ENCODE data around the gene TMEM98.
"Not testable (repeated sequence)": the region's sequence is repeated elsewhere in the genome, so short reads cannot be mapped to it uniquely, and the experiment has no call there.

The TMEM98 gene

GRCh38 chr17:32955155-32955554, 27.2 kb downstream of the TMEM98 start:
- H3K36me3 ChIP-seq (ENCODE audit: control insufficient read depth in 2 of 2, insufficient read depth in 2 of 2, low read length in 2 of 2) = no peaks in the 10 kb centered on the region
- peaks cover 5 to 9% of the 10 kb centered on the region in 2 donors for H3K27me3 ChIP-seq (ENCODE audit: control insufficient read depth in 1 of 2, insufficient read depth in 2 of 2, low read length in 2 of 2)
- H3K9ac ChIP-seq (ENCODE audit: low read length in 2 of 2) = no peak overlapping the region
- H3K27ac ChIP-seq (ENCODE audit: low read length) = no peak overlapping the region
- H3K9me3 ChIP-seq (ENCODE audit: control insufficient read depth in 2 of 2, low read length in 2 of 2) = no peaks in the 10 kb centered on the region
- H3K4me3 ChIP-seq (ENCODE audit: low read length in 2 of 2) = no peak overlapping the region
- no peaks in the 10 kb centered on the region for H3K4me1 ChIP-seq (ENCODE audit: control insufficient read depth, insufficient read depth, low read length)

GRCh38 chr17:32956240-32956970, 28.5 kb downstream of the TMEM98 start:
- Histone ChIP-seq H3K4me3 (ENCODE audit: low read length in 2 of 2) (no peak overlapping the region), H3K4me1 (ENCODE audit: control insufficient read depth, insufficient read depth, low read length) (no peaks in the 10 kb centered on the region), H3K36me3 (ENCODE audit: control insufficient read depth in 2 of 2, insufficient read depth in 2 of 2, low read length in 2 of 2) (no peaks in the 10 kb centered on the region), H3K9me3 (ENCODE audit: control insufficient read depth in 2 of 2, low read length in 2 of 2) (no peaks in the 10 kb centered on the region), H3K27ac (ENCODE audit: low read length) (no peak overlapping the region), H3K27me3 (ENCODE audit: control insufficient read depth in 1 of 2, insufficient read depth in 2 of 2, low read length in 2 of 2) (peaks cover 5 to 8% of the 10 kb centered on the region in 2 donors), H3K9ac (ENCODE audit: low read length in 2 of 2) (no peak overlapping the region)

GRCh38 chr17:32958418-32958817, 30.5 kb downstream of the TMEM98 start:
- H3K4me3 ChIP-seq (ENCODE audit: low read length in 2 of 2) = no peak overlapping the region
- H3K9me3 ChIP-seq (ENCODE audit: control insufficient read depth in 2 of 2, low read length in 2 of 2) = no peaks in the 10 kb centered on the region
- no peak overlapping the region for H3K27ac ChIP-seq (ENCODE audit: low read length)
- H3K27me3 ChIP-seq (ENCODE audit: control insufficient read depth in 1 of 2, insufficient read depth in 2 of 2, low read length in 2 of 2) = peaks cover 2 to 7% of the 10 kb centered on the region in 2 donors
- no peaks in the 10 kb centered on the region for H3K4me1 ChIP-seq (ENCODE audit: control insufficient read depth, insufficient read depth, low read length)
- no peaks in the 10 kb centered on the region for H3K36me3 ChIP-seq (ENCODE audit: control insufficient read depth in 2 of 2, insufficient read depth in 2 of 2, low read length in 2 of 2)
- H3K9ac ChIP-seq (ENCODE audit: low read length in 2 of 2) = no peak overlapping the region

DNA sequence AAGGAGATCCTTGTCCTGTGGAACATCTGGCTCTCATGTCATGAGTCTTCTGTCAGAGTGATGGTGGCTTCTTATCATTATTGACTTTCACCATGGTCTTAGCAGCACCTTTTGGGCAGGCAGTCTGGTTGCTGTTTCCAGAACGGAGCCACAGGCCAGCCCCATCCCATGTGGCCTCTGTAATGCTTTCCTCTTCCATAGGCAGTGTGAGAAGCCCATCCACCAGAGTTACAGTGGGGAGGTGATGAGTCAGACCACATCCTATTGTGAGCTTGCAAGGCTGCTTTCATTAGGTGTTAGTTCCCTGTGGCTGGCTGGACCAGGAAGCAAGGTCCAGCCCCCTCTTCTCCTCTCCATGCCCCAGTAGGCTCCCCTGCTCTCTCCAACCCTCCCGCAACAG, 32.9 kb downstream of the TMEM98 start:
- no peak overlapping the region for H3K9ac ChIP-seq (ENCODE audit: low read length in 2 of 2)
- H3K36me3 ChIP-seq (ENCODE audit: control insufficient read depth in 2 of 2, insufficient read depth in 2 of 2, low read length in 2 of 2) = no peaks in the 10 kb centered on the region
- H3K27ac ChIP-seq (ENCODE audit: low read length) = no peak overlapping the region
- peaks cover 0 to 7% of the 10 kb centered on the region in 2 donors for H3K27me3 ChIP-seq (ENCODE audit: control insufficient read depth in 1 of 2, insufficient read depth in 2 of 2, low read length in 2 of 2)
- H3K4me1 ChIP-seq (ENCODE audit: control insufficient read depth, insufficient read depth, low read length) = no peaks in the 10 kb centered on the region
- no peak overlapping the region for H3K4me3 ChIP-seq (ENCODE audit: low read length in 2 of 2)
- no peaks in the 10 kb centered on the region for H3K9me3 ChIP-seq (ENCODE audit: control insufficient read depth in 2 of 2, low read length in 2 of 2)

DNA sequence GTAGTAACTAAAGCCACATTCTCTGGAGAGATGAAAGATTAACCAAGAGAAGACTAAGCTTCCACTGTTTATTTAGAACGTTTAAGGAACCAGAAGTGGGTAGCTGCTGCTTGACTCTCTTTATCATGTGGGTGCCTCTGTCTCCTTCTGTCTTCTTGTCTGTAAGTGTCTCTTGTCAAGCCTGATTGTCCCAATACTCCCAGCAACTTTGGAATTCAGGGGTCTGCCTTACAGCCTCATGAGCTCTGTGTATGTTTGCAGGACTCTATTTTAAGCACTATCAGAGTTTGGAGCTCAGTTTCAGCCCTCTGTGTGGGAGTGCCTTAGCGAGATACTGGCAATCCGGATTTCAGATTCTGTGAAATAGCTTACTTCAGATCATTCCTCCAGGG, 34.4 kb downstream of the TMEM98 start:
- Histone ChIP-seq H3K4me1 (ENCODE audit: control insufficient read depth, insufficient read depth, low read length) (no peaks in the 10 kb centered on the region), H3K9me3 (ENCODE audit: control insufficient read depth in 2 of 2, low read length in 2 of 2) (no peaks in the 10 kb centered on the region), H3K4me3 (ENCODE audit: low read length in 2 of 2) (no peak overlapping the region), H3K9ac (ENCODE audit: low read length in 2 of 2) (no peak overlapping the region), H3K27ac (ENCODE audit: low read length) (no peak overlapping the region), H3K27me3 (ENCODE audit: control insufficient read depth in 1 of 2, insufficient read depth in 2 of 2, low read length in 2 of 2) (peaks cover 0 to 4% of the 10 kb centered on the region in 2 donors), H3K36me3 (ENCODE audit: control insufficient read depth in 2 of 2, insufficient read depth in 2 of 2, low read length in 2 of 2) (no peaks in the 10 kb centered on the region)

DNA sequence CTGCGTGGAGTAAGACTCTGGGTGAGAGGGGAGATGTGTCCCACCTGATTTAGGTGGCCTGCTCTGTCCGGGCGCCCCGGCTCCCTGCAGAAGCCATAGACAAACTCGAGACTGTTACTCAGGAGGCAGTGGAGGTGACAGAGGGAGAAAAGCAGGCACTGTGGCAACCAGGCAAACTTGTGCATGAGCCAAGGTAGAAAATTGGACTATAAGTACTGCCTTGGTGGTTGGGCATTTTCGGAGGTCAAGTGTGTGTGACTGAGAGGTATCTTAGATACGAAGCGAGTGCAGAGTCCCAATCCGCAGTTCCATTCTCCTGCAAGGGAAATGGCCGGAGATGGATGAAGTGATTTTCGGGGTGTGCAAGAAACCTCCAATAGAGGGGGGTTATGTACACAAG, 36.6 kb downstream of the TMEM98 start:
- Histone ChIP-seq H3K9me3 (ENCODE audit: control insufficient read depth in 2 of 2, low read length in 2 of 2) (no peaks in the 10 kb centered on the region), H3K36me3 (ENCODE audit: control insufficient read depth in 2 of 2, insufficient read depth in 2 of 2, low read length in 2 of 2) (no peaks in the 10 kb centered on the region), H3K4me3 (ENCODE audit: low read length in 2 of 2) (no peak overlapping the region), H3K4me1 (ENCODE audit: control insufficient read depth, insufficient read depth, low read length) (no peaks in the 10 kb centered on the region), H3K9ac (ENCODE audit: low read length in 2 of 2) (no peak overlapping the region), H3K27ac (ENCODE audit: low read length) (no peak overlapping the region), H3K27me3 (ENCODE audit: control insufficient read depth in 1 of 2, insufficient read depth in 2 of 2, low read length in 2 of 2) (peaks cover 0 to 4% of the 10 kb centered on the region in 2 donors)

GRCh38 chr17:32969231-32969630, 41.3 kb downstream of the TMEM98 start:
- H3K4me3 ChIP-seq (ENCODE audit: low read length in 2 of 2); H3K36me3 ChIP-seq (ENCODE audit: control insufficient read depth in 2 of 2, insufficient read depth in 2 of 2, low read length in 2 of 2); H3K27me3 ChIP-seq (ENCODE audit: control insufficient read depth in 1 of 2, insufficient read depth in 2 of 2, low read length in 2 of 2); H3K9me3 ChIP-seq (ENCODE audit: control insufficient read depth in 2 of 2, low read length in 2 of 2); H3K4me1 ChIP-seq (ENCODE audit: control insufficient read depth, insufficient read depth, low read length); H3K27ac ChIP-seq (ENCODE audit: low read length); H3K9ac ChIP-seq (ENCODE audit: low read length in 2 of 2): not testable (repeated sequence)

DNA sequence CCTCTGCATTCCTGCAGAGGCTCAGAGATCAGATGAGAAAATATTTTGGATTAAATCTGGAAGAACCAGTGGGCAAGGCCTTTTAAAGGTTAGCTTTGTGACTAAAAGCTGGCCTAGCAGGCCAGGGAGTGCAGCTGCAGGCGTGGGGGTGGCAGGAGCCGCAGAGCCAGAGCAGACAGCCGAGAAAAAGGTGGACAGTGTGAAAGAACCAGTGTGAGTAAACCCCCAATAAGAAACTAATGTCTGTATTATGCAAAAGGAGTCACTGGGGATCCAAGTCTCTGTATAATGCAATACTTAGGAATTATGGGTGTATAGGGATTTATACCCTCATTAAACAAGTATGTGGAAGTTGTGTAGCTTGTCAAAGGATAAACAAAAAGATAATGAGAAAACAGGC, 42.3 kb downstream of the TMEM98 start:
- no peak overlapping the region for H3K9ac ChIP-seq (ENCODE audit: low read length in 2 of 2)

DNA sequence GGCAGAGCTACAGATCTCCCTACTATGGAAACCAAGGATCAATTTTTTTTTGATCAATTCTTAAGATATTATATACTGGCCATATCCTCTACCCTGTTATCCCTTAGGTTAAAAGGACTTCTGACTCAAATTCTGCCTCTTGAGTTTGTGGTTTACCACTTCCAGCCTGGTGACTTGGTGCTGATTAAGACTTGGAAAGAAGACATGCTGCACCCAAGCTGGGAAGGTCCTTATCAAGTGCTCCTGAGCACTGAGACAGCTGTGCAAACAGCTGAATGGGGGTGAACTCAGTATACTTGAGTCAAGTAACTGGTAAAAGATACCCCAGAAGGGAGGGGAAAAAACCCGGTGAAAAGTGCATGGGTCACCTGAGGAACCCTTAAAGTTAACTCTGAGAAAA, 43.2 kb downstream of the TMEM98 start:
- no peaks in the 10 kb centered on the region for H3K4me1 ChIP-seq (ENCODE audit: control insufficient read depth, insufficient read depth, low read length)
- no peaks in the 10 kb centered on the region for H3K36me3 ChIP-seq (ENCODE audit: control insufficient read depth in 2 of 2, insufficient read depth in 2 of 2, low read length in 2 of 2)
- H3K9ac ChIP-seq (ENCODE audit: low read length in 2 of 2) = no peak overlapping the region
- H3K27me3 ChIP-seq (ENCODE audit: control insufficient read depth in 1 of 2, insufficient read depth in 2 of 2, low read length in 2 of 2) = no peaks in the 10 kb centered on the region
- no peak overlapping the region for H3K4me3 ChIP-seq (ENCODE audit: low read length in 2 of 2)
- no peaks in the 10 kb centered on the region for H3K9me3 ChIP-seq (ENCODE audit: control insufficient read depth in 2 of 2, low read length in 2 of 2)
- no peak overlapping the region for H3K27ac ChIP-seq (ENCODE audit: low read length)

More for the DNA sequence above, 42.3 kb downstream of the TMEM98 start:
- no peaks in the 10 kb centered on the region for H3K4me1 ChIP-seq (ENCODE audit: control insufficient read depth, insufficient read depth, low read length)
- no peak overlapping the region for H3K27ac ChIP-seq (ENCODE audit: low read length)
- H3K4me3 ChIP-seq (ENCODE audit: low read length in 2 of 2) = no peak overlapping the region
- no peaks in the 10 kb centered on the region for H3K36me3 ChIP-seq (ENCODE audit: control insufficient read depth in 2 of 2, insufficient read depth in 2 of 2, low read length in 2 of 2)
- H3K9me3 ChIP-seq (ENCODE audit: control insufficient read depth in 2 of 2, low read length in 2 of 2) = no peaks in the 10 kb centered on the region
- no peaks in the 10 kb centered on the region for H3K27me3 ChIP-seq (ENCODE audit: control insufficient read depth in 1 of 2, insufficient read depth in 2 of 2, low read length in 2 of 2)

- H3K9ac ChIP-seq (ENCODE audit: low read length in 2 of 2) = no peak overlapping the region
- H3K27ac ChIP-seq (ENCODE audit: low read length) = no peak overlapping the region
- H3K27me3 ChIP-seq (ENCODE audit: control insufficient read depth in 1 of 2, insufficient read depth in 2 of 2, low read length in 2 of 2) = peaks cover 0 to 2% of the 10 kb centered on the region in 2 donors
- H3K9me3 ChIP-seq (ENCODE audit: control insufficient read depth in 2 of 2, low read length in 2 of 2) = no peaks in the 10 kb centered on the region
- no peaks in the 10 kb centered on the region for H3K36me3 ChIP-seq (ENCODE audit: control insufficient read depth in 2 of 2, insufficient read depth in 2 of 2, low read length in 2 of 2)
- no peak overlapping the region for H3K4me3 ChIP-seq (ENCODE audit: low read length in 2 of 2)
- no peaks in the 10 kb centered on the region for H3K4me1 ChIP-seq (ENCODE audit: control insufficient read depth, insufficient read depth, low read length)
Measured at GRCh38 chr17:32976131-32976530, 48.2 kb downstream of the TMEM98 start.

- Histone ChIP-seq H3K27ac (ENCODE audit: low read length) (no peak overlapping the region), H3K27me3 (ENCODE audit: control insufficient read depth in 1 of 2, insufficient read depth in 2 of 2, low read length in 2 of 2) (peaks cover 0 to 2% of the 10 kb centered on the region in 2 donors), H3K4me3 (ENCODE audit: low read length in 2 of 2) (no peak overlapping the region), H3K4me1 (ENCODE audit: control insufficient read depth, insufficient read depth, low read length) (no peaks in the 10 kb centered on the region), H3K9me3 (ENCODE audit: control insufficient read depth in 2 of 2, low read length in 2 of 2) (no peaks in the 10 kb centered on the region), H3K36me3 (ENCODE audit: control insufficient read depth in 2 of 2, insufficient read depth in 2 of 2, low read length in 2 of 2) (no peaks in the 10 kb centered on the region), H3K9ac (ENCODE audit: low read length in 2 of 2) (no peak overlapping the region)
Measured at GRCh38 chr17:32976605-32977004, 48.7 kb downstream of the TMEM98 start.
